T-helper 1 cell (primary cell): ENCODE results near the gene PAAF1.
A peak's percentile ranks its signal among the peaks of the same experiment; 100 is the strongest.

ENCODE experiments used
- DNase-seq, 5 donors: peaks; one replicate each; pipeline ENCODE4 v3.0.0-alpha.2; 2012 to 2020

PAAF1 gene

GRCh38 chr11:73946798-73947458 is 70.1 kb downstream of the PAAF1 start:
- no peak for DNase-seq

- DNase-seq = no peak
These were observed 72.4 kb downstream of the PAAF1 start for GRCh38 chr11:73949246-73949645.

GRCh38 chr11:73949912-73950311 is 73.1 kb downstream of the PAAF1 start:
- no peak for DNase-seq

GRCh38 chr11:73950869-73951710 is 74.3 kb downstream of the PAAF1 start, which contains the start of gene DNAJB13:
TSS of gene DNAJB13 (plus strand) at chr11:73951026. CDS start at chr11:73951070, 44 bp downstream.
- no peak for DNase-seq

GRCh38 chr11:73951797-73952196 is 75.0 kb downstream of the PAAF1 start:
- DNase-seq = no peak

GRCh38 chr11:73956876-73957653 is 80.3 kb downstream of the PAAF1 start:
- no peak for DNase-seq

- no peak for DNase-seq
These were observed 81.0 kb downstream of the PAAF1 start for GRCh38 chr11:73957654-73958361.

GRCh38 chr11:73958521-73959141 is 81.8 kb downstream of the PAAF1 start:
- no peak for DNase-seq

GRCh38 chr11:73961321-73961720 is 84.5 kb downstream of the PAAF1 start:
- no peak for DNase-seq

- DNase-seq = no peak
These were observed 85.4 kb downstream of the PAAF1 start for GRCh38 chr11:73962101-73962705.

GRCh38 chr11:73963861-73964260 is 87.1 kb downstream of the PAAF1 start:
- no peak for DNase-seq

- DNase-seq = no peak
These were observed 88.4 kb downstream of the PAAF1 start for GRCh38 chr11:73965076-73965763.

- DNase-seq = no peak
These were observed 88.9 kb downstream of the PAAF1 start for GRCh38 chr11:73965764-73966121.

GRCh38 chr11:73968356-73968966 is 91.7 kb downstream of the PAAF1 start:
- DNase-seq = no peak

- no peak for DNase-seq
These were observed 92.3 kb downstream of the PAAF1 start for GRCh38 chr11:73969091-73969490.

GRCh38 chr11:73969991-73970800 is 93.4 kb downstream of the PAAF1 start:
- peak in 1 of 5 donors; percentile 15 for DNase-seq

- no peak for DNase-seq
These were observed 94.4 kb downstream of the PAAF1 start for GRCh38 chr11:73971175-73971719.

- no peak for DNase-seq
These were observed 95.4 kb downstream of the PAAF1 start for GRCh38 chr11:73972187-73972586.
